ENCODE measurements around the gene ZMYM4.
A peak's percentile ranks its signal among the peaks of the same experiment; 100 is the strongest.
"Not testable (repeated sequence)": the region's sequence is repeated elsewhere in the genome, so short reads cannot be mapped to it uniquely, and the experiment has no call there.

ZMYM4 gene

GRCh38 chr1:35326246-35326866, 57.8 kb downstream of the ZMYM4 start:
- DNase-seq (ENCODE audit: low read depth), result no peak

GRCh38 chr1:35331618-35332017, 63.1 kb downstream of the ZMYM4 start:
- DNase-seq (ENCODE audit: low read depth), result not testable (repeated sequence)

GRCh38 chr1:35334485-35334884, 66.0 kb downstream of the ZMYM4 start:
- no peak for DNase-seq (ENCODE audit: low read depth)

GRCh38 chr1:35340519-35340918, 72.0 kb downstream of the ZMYM4 start:
- DNase-seq (ENCODE audit: low read depth), result no peak

- DNase-seq (ENCODE audit: low read depth), result peak; percentile 45
Observed at GRCh38 chr1:35345439-35345981, 77.0 kb downstream of the ZMYM4 start.

- no peak for DNase-seq (ENCODE audit: low read depth)
Observed at GRCh38 chr1:35350872-35351271, 82.4 kb downstream of the ZMYM4 start.

GRCh38 chr1:35359995-35360394, 91.5 kb downstream of the ZMYM4 start:
- DNase-seq (ENCODE audit: low read depth), result peak; percentile 30

- DNase-seq (ENCODE audit: low read depth), result peak; percentile 8
Observed at GRCh38 chr1:35361638-35362037, 93.1 kb downstream of the ZMYM4 start.

- no peak for DNase-seq (ENCODE audit: low read depth)
Observed at GRCh38 chr1:35364741-35365140, 96.2 kb downstream of the ZMYM4 start.

GRCh38 chr1:35367914-35368313, 99.4 kb downstream of the ZMYM4 start:
- no peak for DNase-seq (ENCODE audit: low read depth)

- DNase-seq (ENCODE audit: low read depth), result peak; percentile 47
Observed at GRCh38 chr1:35369922-35370671, 101.6 kb downstream of the ZMYM4 start.

- DNase-seq (ENCODE audit: low read depth), result peak; percentile 24
Observed at GRCh38 chr1:35371506-35371905, 103.0 kb downstream of the ZMYM4 start.

- peak; percentile 24 for DNase-seq (ENCODE audit: low read depth)
Observed at GRCh38 chr1:35377555-35377954, 109.0 kb downstream of the ZMYM4 start.

- peak; percentile 3 for DNase-seq (ENCODE audit: low read depth)
Observed at GRCh38 chr1:35379317-35380000, 111.0 kb downstream of the ZMYM4 start.

GRCh38 chr1:35380111-35380510, 111.6 kb downstream of the ZMYM4 start:
- not testable (repeated sequence) for DNase-seq (ENCODE audit: low read depth)

- no peak for DNase-seq (ENCODE audit: low read depth)
Observed at GRCh38 chr1:35382107-35382506, 113.6 kb downstream of the ZMYM4 start.

GRCh38 chr1:35386290-35386689, 117.8 kb downstream of the ZMYM4 start:
- no peak for DNase-seq (ENCODE audit: low read depth)

- DNase-seq (ENCODE audit: low read depth), result no peak
Observed at GRCh38 chr1:35386959-35387358, 118.5 kb downstream of the ZMYM4 start.

- DNase-seq (ENCODE audit: low read depth), result peak; percentile 46
Observed at GRCh38 chr1:35390600-35391494, 122.3 kb downstream of the ZMYM4 start.

- no peak for DNase-seq (ENCODE audit: low read depth)
Observed at GRCh38 chr1:35394386-35394785, 125.9 kb downstream of the ZMYM4 start.

- peak; percentile 36 for DNase-seq (ENCODE audit: low read depth)
Observed at GRCh38 chr1:35398739-35399138, 130.2 kb downstream of the ZMYM4 start.

GRCh38 chr1:35401049-35401448, 132.5 kb downstream of the ZMYM4 start:
- no peak for DNase-seq (ENCODE audit: low read depth)

Data from amniotic epithelial cell (primary cell).